Uterus (tissue), 4 donors: Measurements from ENCODE around the gene HAUS5. TPM values are rescaled to one million over a fixed set of nuclear protein-coding genes. Genes with fewer than 3 reads are reported as not detected.

Experiments used
- DNase-seq, 2 donors: peaks; one replicate each; pipeline ENCODE4 v3.0.0-alpha.2; 2019 to 2020
- H3K27ac ChIP-seq, 2 donors: fragments of 200-600 bp; sonication (generic); 1 replicate in 1 of 2; 2 replicates in 1 of 2; pipeline ENCODE4 v1.5.1; 2016 to 2018
- H3K27me3 ChIP-seq, 2 donors: fragments of 200-600 bp; sonication (generic); one replicate each; pipeline ENCODE4 v1.5.1; 2018 to 2019; ENCODE audit warnings: control low read depth in 1 of 2
- H3K36me3 ChIP-seq, 2 donors: fragments of 200-600 bp; sonication (generic); one replicate each; pipeline ENCODE4 v1.5.1; 2019; ENCODE audit warnings: control low read depth in 1 of 2
- H3K4me1 ChIP-seq, 2 donors: fragments of 200-600 bp; sonication (generic); one replicate each; pipeline ENCODE4 v1.5.1; 2018 to 2019; ENCODE audit warnings: control low read depth in 1 of 2
- H3K4me3 ChIP-seq, 2 donors: fragments of 200-600 bp; sonication (generic); 1 replicate in 1 of 2; 2 replicates in 1 of 2; pipeline ENCODE4 v1.5.1; 2018 to 2019; ENCODE audit warnings: mild to moderate bottlenecking in 1 of 2
- H3K9me3 ChIP-seq, 2 donors: fragments of 200-600 bp; sonication (generic); one replicate each; pipeline ENCODE4 v1.5.1; 2019; ENCODE audit warnings: control low read depth in 1 of 2
- CTCF ChIP-seq, 4 experiments: fragments of 200-600 bp in 2 of 4; fragments of 450-650 bp in 2 of 4; sonication (generic) in 2 of 4; IDR thresholded peaks; one replicate each; pipeline ENCODE4 v1.5.1; 2016 to 2019; ENCODE audit warnings: antibody characterized with exemption in 4 of 4, mild to moderate bottlenecking in 2 of 4, moderate library complexity in 1 of 4
- POLR2A ChIP-seq, 2 donors: fragments of 450-650 bp; IDR thresholded peaks; one replicate each; pipeline ENCODE4 v1.6.1; 2016; ENCODE audit warnings: antibody characterized with exemption in 2 of 2, mild to moderate bottlenecking in 1 of 2, moderate library complexity in 1 of 2
- intact Hi-C: fragments of 100-400 bp; cut with DNase I; formaldehyde crosslinking; loops from one replicate; pipeline ENCODE4 v1.15.1; 2023; ENCODE audit warnings: low total_unique reads
- total RNA-seq, 4 donors: library from RNA; depleted of rRNA in 3 of 4; stranded (reverse); fragments of >200 nt in 3 of 4; gene quantifications; one replicate each; pipeline versions ENCODE4 v1.1.0 to v1.2.4, GENCODE V29; 2014 to 2023
- donor health status: DM: yes; HTN: yes; CAD: no.

HAUS5 gene
- total RNA-seq, 4 donors from 2014 or later, result 6.1 to 37.9 (median 17.7) TPM

DNA sequence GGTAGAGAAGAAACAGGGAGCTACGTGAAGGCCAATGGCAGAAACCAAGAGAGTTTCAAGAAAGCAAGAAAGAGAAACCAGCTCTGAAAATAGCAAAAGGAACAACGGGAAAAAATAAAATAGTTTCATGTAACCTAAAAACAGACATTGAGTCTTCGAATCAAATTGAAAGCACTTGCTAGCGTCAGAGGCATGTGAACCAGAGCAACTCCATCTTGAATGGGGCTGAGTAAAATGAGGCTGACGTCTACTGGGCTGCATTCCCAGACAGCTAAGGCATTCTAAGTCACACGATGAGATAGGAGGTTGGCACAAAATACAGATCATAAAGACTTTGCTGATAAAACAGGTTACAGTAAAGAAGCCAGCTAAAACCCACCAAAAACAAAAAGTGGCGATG, 33.8 kb upstream of the HAUS5 start:
- intact Hi-C loops, result no loop called here
- Histone ChIP-seq H3K4me1 (no peaks in the 10 kb centered on the region), H3K36me3 (no peaks in the 10 kb centered on the region), H3K27ac (no peak overlapping the region), H3K4me3 (no peak overlapping the region), H3K27me3 (no peaks in the 10 kb centered on the region), H3K9me3 (peaks cover 0 to 3% of the 10 kb centered on the region in 2 donors)
- TF ChIP-seq CTCF (IDR thresholded peaks at IDR 0.05) (no peak), POLR2A (IDR thresholded peaks at IDR 0.05) (no peak)
- no peak for DNase-seq

DNA sequence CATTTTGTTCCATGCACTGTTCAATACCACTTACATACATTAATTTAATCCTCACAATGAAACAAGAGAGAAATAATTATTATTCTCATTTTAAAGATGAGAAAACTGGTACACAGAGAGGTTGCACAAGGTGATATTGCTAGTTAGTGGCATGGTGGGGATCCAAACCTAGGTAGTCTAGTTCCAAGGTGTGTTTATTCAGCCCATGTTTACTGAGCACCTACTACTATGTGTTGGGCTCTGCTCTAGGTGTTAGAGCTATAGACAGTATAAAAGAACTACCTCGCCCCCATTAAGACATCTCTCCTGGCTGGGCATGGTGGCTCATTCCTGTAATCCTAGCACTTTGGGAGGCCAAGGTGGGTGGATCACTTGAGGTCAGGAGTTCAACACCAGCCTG, 29.8 kb upstream of the HAUS5 start:
- H3K4me1 ChIP-seq, result no peaks in the 10 kb centered on the region
- H3K4me3 ChIP-seq, result no peak overlapping the region
- H3K36me3 ChIP-seq, result no peaks in the 10 kb centered on the region
- no peak overlapping the region for H3K27ac ChIP-seq
- no peak for DNase-seq
- no peaks in the 10 kb centered on the region for H3K9me3 ChIP-seq
- no peaks in the 10 kb centered on the region for H3K27me3 ChIP-seq
- intact Hi-C loops, result no loop called here
- no peak for TF ChIP-seq CTCF (IDR thresholded peaks at IDR 0.05)
- TF ChIP-seq POLR2A (IDR thresholded peaks at IDR 0.05), result no peak

GRCh38 chr19:35585848-35586247, 26.7 kb upstream of the HAUS5 start, which contains the start of gene PMIS2:
TSS of gene PMIS2 (plus strand) at chr19:35586173. CDS start at chr19:35586260, 87 bp downstream.
- no peaks in the 10 kb centered on the region for H3K4me1 ChIP-seq
- TF ChIP-seq POLR2A (IDR thresholded peaks at IDR 0.05), result no peak
- no peak for TF ChIP-seq CTCF (IDR thresholded peaks at IDR 0.05)
- intact Hi-C loops, result no loop called here
- no peaks in the 10 kb centered on the region for H3K9me3 ChIP-seq
- no peak within 1 kb of the TSS for H3K27ac ChIP-seq
- H3K4me3 ChIP-seq, result no peak within 1 kb of the TSS
- no peaks in the 10 kb centered on the region for H3K36me3 ChIP-seq
- DNase-seq, result no peak
- H3K27me3 ChIP-seq, result no peaks in the 10 kb centered on the region

DNA sequence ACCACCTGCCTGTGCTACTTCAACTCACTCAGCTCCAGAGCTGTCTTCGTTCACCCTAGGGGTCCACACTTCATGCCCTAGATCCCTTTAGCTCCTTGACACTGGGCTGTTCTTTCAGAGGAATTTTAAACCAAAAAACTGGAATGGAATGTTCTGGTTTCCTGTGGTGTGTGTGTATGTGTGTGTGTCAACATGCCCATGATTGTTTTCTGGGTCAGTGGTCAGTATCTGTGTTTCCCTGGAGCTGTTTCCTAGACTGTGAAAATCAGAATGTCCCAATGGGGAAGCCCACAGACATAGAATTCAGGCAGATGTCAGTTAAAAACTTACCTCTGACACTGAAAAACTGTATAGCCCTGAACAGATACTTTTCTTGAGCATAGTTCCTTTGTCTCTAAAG, 25.2 kb upstream of the HAUS5 start:
- Histone ChIP-seq H3K36me3 (no peaks in the 10 kb centered on the region), H3K9me3 (no peaks in the 10 kb centered on the region), H3K27me3 (no peaks in the 10 kb centered on the region), H3K4me3 (no peak overlapping the region), H3K4me1 (no peaks in the 10 kb centered on the region), H3K27ac (no peak overlapping the region)
- intact Hi-C loops, result no loop called here
- no peak for DNase-seq
- TF ChIP-seq POLR2A (IDR thresholded peaks at IDR 0.05) (no peak), CTCF (IDR thresholded peaks at IDR 0.05) (no peak)

- H3K4me1 ChIP-seq, result no peaks in the 10 kb centered on the region
- no peak overlapping the region for H3K4me3 ChIP-seq
- H3K27me3 ChIP-seq, result no peaks in the 10 kb centered on the region
- no peaks in the 10 kb centered on the region for H3K36me3 ChIP-seq
- no peak overlapping the region for H3K27ac ChIP-seq
- DNase-seq, result no peak
- H3K9me3 ChIP-seq, result no peaks in the 10 kb centered on the region
- intact Hi-C loops, result no loop called here
- TF ChIP-seq CTCF (IDR thresholded peaks at IDR 0.05) (no peak), POLR2A (IDR thresholded peaks at IDR 0.05) (no peak)
Observed at GRCh38 chr19:35590875-35591274, 21.7 kb upstream of the HAUS5 start.
